ENCODE results near the gene MAP3K5.
"Not testable (repeated sequence)": the region's sequence is repeated elsewhere in the genome, so short reads cannot be mapped to it uniquely, and the experiment has no call there.

MAP3K5 gene

GRCh38 chr6:136791296-136792094 lies 782 bp downstream of the MAP3K5 start:
- H3K4me3 ChIP-seq (ENCODE audit: low read length) = peak overlapping the region; percentile 96
- TF ChIP-seq CTCF (conservative IDR thresholded peaks at IDR 0.05; ENCODE audit: low read length) = no peak
- DNase-seq (ENCODE audit: low read depth) = peak; percentile 48

DNA sequence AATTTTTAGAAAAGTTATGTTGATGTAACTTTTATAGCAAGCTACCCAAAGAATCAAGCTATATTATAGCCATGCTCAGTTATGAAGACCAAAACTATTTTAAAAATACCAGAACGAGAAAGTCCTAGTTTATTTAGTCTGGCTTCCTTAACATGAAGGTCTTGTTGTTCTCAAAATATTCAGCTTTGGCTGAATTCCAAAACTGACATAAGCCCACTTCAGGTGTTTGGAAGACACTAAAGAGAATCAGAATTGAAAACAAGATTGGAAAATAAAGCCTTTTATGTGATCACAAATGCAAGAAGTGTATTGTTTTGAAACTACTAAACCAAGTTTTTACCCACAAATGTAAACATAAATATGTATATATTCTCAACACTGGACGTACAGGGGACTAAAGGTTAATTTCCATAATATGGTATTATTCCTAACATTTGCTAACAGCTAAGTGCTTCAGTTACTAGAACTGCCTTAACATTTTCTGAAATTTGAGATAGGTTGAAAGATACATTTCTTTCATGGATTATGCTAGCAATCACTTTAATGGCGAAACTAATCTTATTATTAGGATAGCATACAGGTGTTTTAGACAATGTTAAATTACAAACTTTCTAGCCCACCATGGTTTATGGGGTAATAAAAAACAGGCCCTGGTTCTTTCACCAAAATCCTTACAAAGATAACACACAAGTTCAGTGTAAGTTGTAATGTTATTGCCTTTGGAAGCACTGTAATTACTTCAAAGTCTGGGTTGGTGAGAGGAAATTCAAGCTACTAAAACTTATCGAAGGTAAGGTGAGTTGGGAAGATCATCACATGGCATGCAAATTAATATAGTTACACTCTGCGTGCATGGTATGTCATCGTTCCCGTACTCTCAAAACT lies 1.6 kb downstream of the MAP3K5 start:
- no peak for TF ChIP-seq CTCF (conservative IDR thresholded peaks at IDR 0.05; ENCODE audit: low read length)
- peak overlapping the region; percentile 96 for H3K4me3 ChIP-seq (ENCODE audit: low read length)
- DNase-seq (ENCODE audit: low read depth) = no peak

DNA sequence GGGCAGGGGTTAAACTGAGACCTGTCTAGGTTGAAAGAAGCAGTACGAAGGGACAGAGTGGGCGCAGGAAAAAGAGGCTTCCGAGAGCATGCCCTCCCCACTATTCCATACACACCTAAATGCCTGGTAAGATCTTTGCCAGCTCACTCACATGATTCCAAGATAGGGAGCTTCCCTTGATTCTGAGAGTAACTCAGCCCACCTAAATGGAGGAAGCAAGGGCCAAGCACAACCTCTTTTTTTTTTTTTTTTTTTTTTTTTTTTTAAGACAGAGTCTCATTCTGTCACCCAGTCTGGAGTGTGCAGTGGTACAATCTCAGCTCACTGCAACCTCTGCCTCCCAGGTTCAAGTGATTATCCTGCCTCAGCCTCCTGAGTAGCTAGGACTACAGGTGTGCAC lies 2.8 kb downstream of the MAP3K5 start:
- not testable (repeated sequence) for H3K4me3 ChIP-seq (ENCODE audit: low read length); DNase-seq (ENCODE audit: low read depth)

- no peak for TF ChIP-seq CTCF (conservative IDR thresholded peaks at IDR 0.05; ENCODE audit: low read length)
- H3K4me3 ChIP-seq (ENCODE audit: low read length) = no peak overlapping the region
- DNase-seq (ENCODE audit: low read depth) = peak; percentile 85
Measured at GRCh38 chr6:136788069-136788902, 4.0 kb downstream of the MAP3K5 start.

GRCh38 chr6:136787726-136788068 lies 4.6 kb downstream of the MAP3K5 start:
- no peak for DNase-seq (ENCODE audit: low read depth)
- no peak overlapping the region for H3K4me3 ChIP-seq (ENCODE audit: low read length)
- no peak for TF ChIP-seq CTCF (conservative IDR thresholded peaks at IDR 0.05; ENCODE audit: low read length)

GRCh38 chr6:136786658-136787057 lies 5.6 kb downstream of the MAP3K5 start:
- no peak for DNase-seq (ENCODE audit: low read depth)
- no peak overlapping the region for H3K4me3 ChIP-seq (ENCODE audit: low read length)
- no peak for TF ChIP-seq CTCF (conservative IDR thresholded peaks at IDR 0.05; ENCODE audit: low read length)
